Measurements from ENCODE around the gene BCAS1.
A peak's percentile ranks its signal among the peaks of the same experiment; 100 is the strongest.

The BCAS1 gene

GRCh38 chr20:53916173-53916512, 154.3 kb downstream of the BCAS1 start:
- peaks cover 78% of the 10 kb centered on the region for H3K4me1 ChIP-seq (ENCODE audit: insufficient read depth, low read length, severe bottlenecking)
- no peaks in the 10 kb centered on the region for H3K79me2 ChIP-seq (ENCODE audit: insufficient read depth, low read length)
- no peaks in the 10 kb centered on the region for H4K20me1 ChIP-seq (ENCODE audit: insufficient read depth, low read length)
- peak overlapping the region; percentile 93 for H3K27ac ChIP-seq (ENCODE audit: low read depth, low read length, poor library complexity, severe bottlenecking)
- H3K4me2 ChIP-seq (ENCODE audit: low read length) = peak overlapping the region; percentile 74
- no peak overlapping the region for H2AFZ ChIP-seq (ENCODE audit: low read length)
- peaks cover 2% of the 10 kb centered on the region; the same call in 1 of the 2 replicates for H3K9me3 ChIP-seq (ENCODE audit: low read length)
- H3F3A ChIP-seq (ENCODE audit: insufficient read depth, low read length) = no peaks in the 10 kb centered on the region
- H3K4me3 ChIP-seq (ENCODE audit: low read depth, low read length, poor library complexity, severe bottlenecking) = peak overlapping the region; percentile 56
- no peaks in the 10 kb centered on the region for H3K36me3 ChIP-seq (ENCODE audit: insufficient read depth, low read length)
- H3K27me3 ChIP-seq (ENCODE audit: insufficient read depth, low read length) = no peaks in the 10 kb centered on the region
- peak overlapping the region; percentile 72 for H3K9ac ChIP-seq (ENCODE audit: low read length)
- TF ChIP-seq CTCF (IDR thresholded peaks at IDR 0.05; ENCODE audit: low read length) (no peak), EZH2 (IDR thresholded peaks at IDR 0.05; ENCODE audit: borderline replicate concordance, low read length) (no peak)
- no peaks in the 10 kb centered on the region for H3K9me2 ChIP-seq (ENCODE audit: low read depth, low read length)

- peaks cover 2% of the 10 kb centered on the region; the same call in 1 of the 2 replicates for H3K9me3 ChIP-seq (ENCODE audit: low read length)
Measured at GRCh38 chr20:53915446-53916172, 154.8 kb downstream of the BCAS1 start.

DNA sequence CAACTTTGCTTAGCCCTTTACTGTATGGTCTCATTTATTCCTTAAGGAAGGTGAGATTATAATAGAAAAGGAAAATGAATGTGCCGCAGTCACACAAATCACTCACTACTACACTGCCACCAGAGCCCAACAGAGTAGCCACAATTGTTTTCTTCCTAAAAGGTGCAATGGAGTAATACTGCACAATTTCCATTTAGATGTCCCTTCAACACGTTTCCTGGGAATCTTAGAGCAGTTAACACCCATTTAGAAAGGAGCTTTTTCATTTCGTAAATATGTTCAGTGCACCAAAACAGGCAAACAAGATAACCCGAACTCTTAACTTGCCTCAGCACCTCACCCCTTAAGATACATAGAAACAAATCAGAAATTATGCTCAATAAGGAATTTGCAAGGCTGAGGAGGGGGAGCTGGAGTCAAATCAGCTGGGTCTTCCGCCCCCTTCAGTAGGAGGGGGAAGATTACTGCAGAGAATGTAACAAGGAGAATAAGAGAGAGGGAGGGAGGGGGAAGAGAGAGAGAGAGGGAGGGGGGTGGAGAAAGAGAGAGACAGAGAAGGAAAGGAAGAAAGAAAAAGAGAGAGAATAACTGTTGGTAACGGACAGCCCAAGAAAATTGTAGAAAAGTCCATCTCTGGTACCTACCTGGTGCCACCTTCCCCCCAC, 155.5 kb downstream of the BCAS1 start:
- peak overlapping the region; percentile 93 for H3K27ac ChIP-seq (ENCODE audit: low read depth, low read length, poor library complexity, severe bottlenecking)
- no peaks in the 10 kb centered on the region for H3K79me2 ChIP-seq (ENCODE audit: insufficient read depth, low read length)
- peak overlapping the region; percentile 56 for H3K4me3 ChIP-seq (ENCODE audit: low read depth, low read length, poor library complexity, severe bottlenecking)
- H3K9ac ChIP-seq (ENCODE audit: low read length) = peak overlapping the region; percentile 72
- H3K4me1 ChIP-seq (ENCODE audit: insufficient read depth, low read length, severe bottlenecking) = peaks cover 69% of the 10 kb centered on the region
- no peaks in the 10 kb centered on the region for H4K20me1 ChIP-seq (ENCODE audit: insufficient read depth, low read length)
- peak overlapping the region; percentile 74 for H3K4me2 ChIP-seq (ENCODE audit: low read length)
- peaks cover 5% of the 10 kb centered on the region; the same call in 1 of the 2 replicates for H3K9me3 ChIP-seq (ENCODE audit: low read length)
- TF ChIP-seq CTCF (IDR thresholded peaks at IDR 0.05; ENCODE audit: low read length) = peak; percentile 21; the same call in 1 of the 2 replicates
- TF ChIP-seq EZH2 (IDR thresholded peaks at IDR 0.05; ENCODE audit: borderline replicate concordance, low read length) = no peak
- no peaks in the 10 kb centered on the region for H3F3A ChIP-seq (ENCODE audit: insufficient read depth, low read length)
- H3K36me3 ChIP-seq (ENCODE audit: insufficient read depth, low read length) = no peaks in the 10 kb centered on the region
- no peak overlapping the region for H2AFZ ChIP-seq (ENCODE audit: low read length)
- no peaks in the 10 kb centered on the region for H3K9me2 ChIP-seq (ENCODE audit: low read depth, low read length)
- H3K27me3 ChIP-seq (ENCODE audit: insufficient read depth, low read length) = no peaks in the 10 kb centered on the region

More at GRCh38 chr20:53915446-53916172, 154.8 kb downstream of the BCAS1 start:
- Histone ChIP-seq H3F3A (ENCODE audit: insufficient read depth, low read length) (no peaks in the 10 kb centered on the region), H3K4me2 (ENCODE audit: low read length) (peak overlapping the region; percentile 74), H3K27ac (ENCODE audit: low read depth, low read length, poor library complexity, severe bottlenecking) (peak overlapping the region; percentile 93), H3K4me3 (ENCODE audit: low read depth, low read length, poor library complexity, severe bottlenecking) (peak overlapping the region; percentile 56), H3K9me2 (ENCODE audit: low read depth, low read length) (no peaks in the 10 kb centered on the region), H2AFZ (ENCODE audit: low read length) (no peak overlapping the region), H3K36me3 (ENCODE audit: insufficient read depth, low read length) (no peaks in the 10 kb centered on the region), H3K27me3 (ENCODE audit: insufficient read depth, low read length) (no peaks in the 10 kb centered on the region), H3K79me2 (ENCODE audit: insufficient read depth, low read length) (no peaks in the 10 kb centered on the region), H3K9ac (ENCODE audit: low read length) (peak overlapping the region; percentile 72), H3K4me1 (ENCODE audit: insufficient read depth, low read length, severe bottlenecking) (peaks cover 72% of the 10 kb centered on the region), H4K20me1 (ENCODE audit: insufficient read depth, low read length) (no peaks in the 10 kb centered on the region)
- TF ChIP-seq CTCF (IDR thresholded peaks at IDR 0.05; ENCODE audit: low read length) (peak; percentile 87), EZH2 (IDR thresholded peaks at IDR 0.05; ENCODE audit: borderline replicate concordance, low read length) (no peak)
